HG02571 (cell line): ENCODE measurements around the gene DNMT3A.
A peak's percentile ranks its signal among the peaks of the same experiment; 100 is the strongest.

ENCODE experiments used
- ATAC-seq: cut with Tn5 transposase; IDR thresholded peaks from one replicate; pipeline ENCODE4 v1.9.1; 2021; ENCODE audit warnings: mild to moderate bottlenecking, moderate library complexity; ENCODE audit not compliant: unreplicated experiment

The DNMT3A gene

DNA sequence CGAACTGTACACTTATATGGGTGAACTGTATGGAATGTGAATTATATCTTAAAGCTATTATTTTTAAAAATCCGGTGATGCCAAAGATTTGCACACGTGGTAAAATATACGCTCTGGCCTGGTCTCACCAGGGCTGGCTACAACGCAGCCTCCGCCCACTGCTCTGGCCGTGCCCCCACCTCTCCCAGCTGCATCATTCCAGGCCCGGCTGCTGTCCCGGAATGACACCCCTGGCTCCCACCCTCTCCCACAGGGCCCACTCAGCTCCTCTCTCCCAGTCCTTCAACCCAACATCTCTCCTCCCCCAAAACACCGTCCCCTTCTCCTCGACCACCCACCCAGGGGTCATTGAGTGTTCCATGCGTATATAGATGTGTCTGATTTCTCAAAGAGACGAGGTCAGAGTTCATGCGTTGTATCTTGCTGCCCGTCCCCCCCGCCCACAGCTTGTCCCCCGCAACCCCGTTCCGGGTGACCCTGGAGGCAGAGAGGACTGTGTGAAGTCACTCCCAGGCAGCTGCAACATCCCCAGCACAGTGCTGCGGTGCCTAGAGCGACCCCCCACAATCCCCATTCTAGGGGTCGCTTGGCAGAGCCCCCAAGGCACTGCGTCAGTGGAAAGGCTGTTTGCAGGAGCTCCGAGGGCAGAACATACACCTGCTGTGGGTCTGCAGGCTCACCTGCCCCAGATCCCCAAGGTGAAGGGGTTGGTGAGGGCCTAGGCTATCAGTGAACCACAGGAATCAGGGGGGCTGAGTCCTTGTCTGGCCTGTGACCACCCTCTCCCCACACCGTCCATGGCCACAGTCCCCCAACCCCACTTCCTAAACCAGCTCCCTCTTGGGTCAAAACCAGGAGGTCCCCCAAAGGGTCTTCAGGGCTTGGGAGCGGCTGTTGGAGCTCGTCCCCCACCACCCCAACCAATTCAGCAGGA is 13.3 kb downstream of the DNMT3A start:
- no peak for ATAC-seq

DNA sequence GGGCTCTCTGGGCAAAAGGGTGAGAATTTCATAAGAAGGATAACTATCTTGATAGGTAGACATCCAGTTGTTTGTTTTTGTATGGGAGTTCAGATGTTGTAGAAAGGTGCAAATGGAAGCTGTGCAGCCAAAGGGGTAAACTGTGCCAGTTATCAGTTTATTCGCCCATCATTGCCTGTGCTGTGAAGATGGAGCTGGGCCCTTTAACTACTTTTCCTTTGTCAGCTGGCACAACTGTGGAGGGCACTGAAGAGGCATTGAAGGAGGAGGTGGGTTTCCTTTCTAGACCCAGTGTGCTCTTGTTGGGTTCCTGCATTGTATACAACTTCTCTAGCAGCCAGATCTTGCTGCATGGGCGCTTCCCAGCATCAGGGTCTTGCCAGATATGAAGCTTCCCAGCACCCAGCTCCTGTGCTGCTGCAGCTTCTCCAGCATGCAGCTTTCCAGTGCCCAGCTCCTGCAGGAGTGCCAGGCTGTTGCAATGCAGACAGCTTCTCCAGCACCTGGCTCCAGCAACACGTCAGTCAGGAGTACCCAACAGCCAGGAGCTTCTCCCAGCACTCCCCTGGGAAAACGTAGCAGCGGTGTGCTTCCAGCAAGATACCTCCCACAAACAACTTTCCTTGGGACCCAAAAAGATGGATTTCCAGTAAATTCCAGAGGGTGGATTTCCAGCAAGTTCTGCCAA is 15.3 kb downstream of the DNMT3A start:
- no peak for ATAC-seq

DNA sequence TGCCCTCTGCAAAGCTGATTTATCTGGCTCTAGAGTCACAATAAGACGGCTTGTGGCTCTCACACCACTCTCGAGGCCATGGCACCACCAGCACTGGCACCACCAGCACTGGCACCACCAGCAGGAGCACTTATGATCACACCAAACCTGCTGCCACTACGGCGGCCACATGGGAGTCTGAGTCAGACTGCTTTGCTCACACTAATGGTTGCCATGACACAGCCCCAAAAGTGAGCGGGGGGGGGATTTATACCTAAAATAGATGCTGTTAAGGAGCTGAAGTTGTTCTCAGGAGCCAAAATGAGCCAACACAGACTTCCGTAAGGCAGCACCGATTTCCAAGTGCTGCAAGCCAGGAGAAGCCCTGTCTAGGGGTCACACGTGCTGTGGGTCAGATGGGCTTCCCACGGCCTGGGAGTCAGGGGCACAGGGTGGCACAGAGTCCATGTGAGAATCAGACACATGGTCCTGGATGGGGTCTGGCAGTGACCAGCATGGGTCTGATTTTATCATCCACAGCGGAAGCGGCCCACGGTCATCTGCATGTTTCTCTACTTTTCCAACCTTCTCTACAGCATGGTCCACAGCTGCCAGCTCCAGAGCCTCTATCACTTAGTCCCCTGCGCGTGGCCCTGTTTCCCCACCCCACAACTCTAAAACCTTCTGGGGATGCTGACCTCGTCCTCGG is 16.7 kb downstream of the DNMT3A start:
- ATAC-seq, result no peak

DNA sequence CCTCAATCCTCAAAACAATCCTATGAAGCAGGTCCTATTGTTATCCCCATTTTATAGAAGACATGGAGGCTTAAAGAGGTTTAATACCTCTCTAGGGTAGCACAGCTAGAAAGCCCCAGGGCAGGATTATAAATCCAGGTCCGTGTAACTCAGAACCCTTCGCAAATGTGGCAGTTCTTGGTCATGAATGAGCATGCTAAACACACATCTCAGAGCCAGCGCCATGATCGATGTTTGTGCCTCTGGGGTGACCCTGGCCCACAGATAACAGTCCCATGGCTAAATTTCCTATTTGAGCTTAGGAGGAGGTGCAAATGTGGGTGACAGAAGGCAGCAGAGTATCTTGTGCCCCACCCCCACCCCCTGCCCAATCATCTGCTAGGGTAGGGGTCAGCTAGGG is 17.5 kb downstream of the DNMT3A start:
- no peak for ATAC-seq

DNA sequence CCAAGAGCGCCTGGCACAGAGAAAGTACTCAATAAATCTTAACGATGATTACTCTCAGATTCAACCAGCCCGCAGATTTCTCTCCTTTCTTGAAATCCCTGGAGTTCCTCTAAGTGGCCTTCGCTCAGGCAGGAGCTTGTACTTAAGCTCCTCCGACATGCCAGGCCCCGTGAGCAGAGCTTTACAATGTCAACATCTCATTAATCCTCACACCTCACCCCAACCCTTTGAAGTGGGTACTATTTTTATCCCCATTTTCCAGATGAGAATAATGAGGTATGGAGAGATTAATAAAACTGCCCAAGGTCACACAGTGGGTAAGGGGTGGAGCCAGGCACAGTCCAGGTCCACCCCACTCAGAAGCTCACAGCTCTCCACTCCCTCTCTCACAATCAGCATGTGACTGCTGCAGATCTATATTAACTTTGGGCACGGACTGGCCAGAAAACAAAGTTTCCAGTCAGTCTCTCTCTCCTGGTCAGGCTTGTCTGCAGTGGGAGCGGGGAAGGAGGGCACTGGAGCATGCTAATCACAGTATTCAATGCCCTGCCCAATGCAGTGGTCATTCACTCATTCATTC is 18.0 kb downstream of the DNMT3A start:
- ATAC-seq, result no peak

DNA sequence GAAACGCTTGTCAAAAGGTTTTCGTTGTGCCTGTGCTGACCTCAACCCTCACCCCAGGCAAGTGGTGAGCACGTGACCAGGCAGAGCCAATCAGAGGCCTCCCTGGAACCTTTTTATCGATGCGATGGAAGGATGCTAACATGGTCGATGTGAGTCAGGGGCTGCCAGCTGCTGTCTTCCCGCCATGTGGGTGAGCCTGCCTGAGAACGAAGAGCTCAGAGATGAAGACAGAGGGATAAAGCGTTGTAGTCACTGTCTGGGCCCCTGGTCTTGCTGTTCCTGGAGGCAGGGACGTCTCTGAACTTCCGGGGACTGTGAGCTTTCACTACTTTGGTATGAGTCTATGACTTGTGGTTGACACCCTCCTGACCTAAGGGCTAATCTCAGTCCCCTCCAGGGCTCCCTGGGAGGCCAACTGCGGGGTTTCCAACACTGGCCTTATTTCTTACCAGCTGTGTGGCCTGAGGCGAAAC is 18.6 kb downstream of the DNMT3A start:
- ATAC-seq, result no peak

DNA sequence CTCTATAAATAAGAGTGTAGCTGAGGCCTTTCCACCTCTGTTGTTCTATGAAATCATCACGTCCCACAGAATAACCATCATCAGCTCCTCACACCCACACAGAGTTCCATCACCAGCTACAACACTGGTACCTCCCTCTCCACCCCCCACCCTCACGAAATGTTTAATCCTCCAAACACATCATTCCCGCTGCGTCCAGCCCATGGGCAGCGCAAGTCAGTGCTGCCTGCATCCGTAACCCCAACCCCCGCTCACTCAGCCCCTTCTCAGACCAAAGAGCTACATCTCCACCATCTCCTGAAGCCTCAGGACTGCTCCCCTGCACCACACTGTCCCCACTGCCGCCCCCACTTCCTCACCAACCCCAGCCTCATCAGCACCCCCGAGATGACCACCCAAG is 19.4 kb downstream of the DNMT3A start:
- ATAC-seq, result no peak

DNA sequence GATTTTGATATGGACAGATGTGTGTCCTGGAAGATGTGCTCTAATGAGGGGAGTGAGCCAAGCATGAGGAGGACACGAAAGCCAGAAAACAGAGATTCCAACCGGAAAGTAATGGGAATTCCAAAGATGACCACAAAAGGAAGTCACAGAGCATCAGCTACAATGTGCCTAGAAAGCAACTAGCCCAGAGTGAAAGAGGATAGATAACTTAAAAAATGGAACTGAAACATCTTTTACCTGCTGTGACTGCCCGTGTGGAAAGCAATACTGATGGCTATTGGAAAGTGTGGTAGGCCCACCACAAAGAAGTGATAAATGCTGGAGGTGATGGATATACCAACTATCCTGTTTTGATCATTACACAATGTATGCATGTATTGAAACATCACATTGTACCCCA is 21.6 kb downstream of the DNMT3A start:
- no peak for ATAC-seq

DNA sequence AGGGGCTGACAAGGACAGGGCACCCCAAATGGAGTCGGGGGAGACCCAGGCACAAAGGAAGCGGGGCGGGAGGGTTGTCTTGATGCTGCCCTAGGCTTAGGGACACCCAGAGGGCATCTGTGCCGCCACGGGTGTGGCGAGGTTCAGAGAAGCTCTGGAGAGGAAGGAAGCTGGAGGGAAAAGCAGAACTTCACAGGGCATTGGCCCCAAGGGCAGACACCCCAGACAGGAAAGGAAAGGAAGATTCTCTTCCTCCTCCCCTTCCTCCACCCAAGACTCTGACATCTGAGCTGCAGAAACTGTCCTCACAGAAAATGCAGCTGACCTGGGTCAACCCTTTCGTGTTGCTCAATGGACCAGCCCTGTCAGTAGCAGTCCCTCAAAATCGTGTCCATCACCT is 25.6 kb downstream of the DNMT3A start:
- no peak for ATAC-seq

DNA sequence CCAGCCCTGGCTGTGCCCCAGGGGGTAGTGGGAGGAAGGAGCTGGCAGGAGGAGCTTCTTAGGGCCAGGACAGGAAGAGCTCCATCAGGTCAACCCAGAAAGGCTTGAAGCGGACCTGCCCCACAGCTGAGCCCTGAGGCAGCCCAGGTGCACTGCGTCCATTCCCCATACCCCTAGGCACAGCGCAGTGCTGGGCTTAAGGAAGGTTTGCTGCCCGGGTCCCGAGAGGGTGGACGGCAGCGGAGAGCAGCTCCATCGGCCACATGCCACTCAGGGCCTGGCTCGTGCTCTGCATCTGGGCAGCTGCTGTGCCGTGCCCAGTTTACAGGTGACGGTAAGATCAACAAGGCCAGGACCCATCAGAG is 26.4 kb downstream of the DNMT3A start:
- no peak for ATAC-seq

DNA sequence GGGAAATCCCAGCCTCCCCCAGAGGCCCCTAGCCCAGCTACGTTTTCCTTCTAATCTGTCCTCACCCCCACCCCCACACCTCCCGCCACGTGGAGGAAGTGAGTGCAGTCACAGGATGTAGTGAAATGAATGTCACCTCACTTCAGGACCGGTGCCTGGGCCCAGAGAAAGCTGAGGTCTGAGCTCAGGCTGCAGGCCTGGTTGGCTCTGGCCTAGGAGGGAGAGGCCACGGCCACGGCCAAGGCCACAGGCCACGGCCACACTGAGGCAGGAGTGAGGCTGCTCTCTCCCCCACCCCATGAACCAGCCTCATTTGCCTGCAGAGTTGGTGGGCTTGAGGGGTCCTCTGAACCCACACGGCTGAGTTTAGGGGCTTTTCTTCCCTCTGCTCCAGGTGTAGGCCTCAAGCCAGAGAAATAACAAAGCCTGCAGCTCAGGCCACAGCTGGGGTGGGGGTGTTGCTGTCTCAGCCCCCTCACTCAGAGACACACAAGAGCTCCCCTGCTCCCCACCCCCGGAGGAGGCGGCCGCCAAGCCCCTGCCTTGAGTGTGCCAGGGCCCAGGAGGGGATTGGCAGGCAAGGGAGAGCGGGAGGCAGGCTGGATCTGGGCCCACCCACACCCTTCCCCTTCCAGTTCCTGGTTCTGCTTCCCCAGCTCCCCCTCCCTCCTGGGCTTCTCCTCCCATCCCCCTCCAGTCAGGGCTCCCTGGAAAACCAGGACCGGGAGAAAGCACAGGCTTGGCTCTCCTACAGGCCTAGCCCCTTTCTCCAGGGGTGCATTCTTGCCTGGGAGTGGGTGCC is 27.0 kb downstream of the DNMT3A start:
- ATAC-seq, result peak; percentile 72

DNA sequence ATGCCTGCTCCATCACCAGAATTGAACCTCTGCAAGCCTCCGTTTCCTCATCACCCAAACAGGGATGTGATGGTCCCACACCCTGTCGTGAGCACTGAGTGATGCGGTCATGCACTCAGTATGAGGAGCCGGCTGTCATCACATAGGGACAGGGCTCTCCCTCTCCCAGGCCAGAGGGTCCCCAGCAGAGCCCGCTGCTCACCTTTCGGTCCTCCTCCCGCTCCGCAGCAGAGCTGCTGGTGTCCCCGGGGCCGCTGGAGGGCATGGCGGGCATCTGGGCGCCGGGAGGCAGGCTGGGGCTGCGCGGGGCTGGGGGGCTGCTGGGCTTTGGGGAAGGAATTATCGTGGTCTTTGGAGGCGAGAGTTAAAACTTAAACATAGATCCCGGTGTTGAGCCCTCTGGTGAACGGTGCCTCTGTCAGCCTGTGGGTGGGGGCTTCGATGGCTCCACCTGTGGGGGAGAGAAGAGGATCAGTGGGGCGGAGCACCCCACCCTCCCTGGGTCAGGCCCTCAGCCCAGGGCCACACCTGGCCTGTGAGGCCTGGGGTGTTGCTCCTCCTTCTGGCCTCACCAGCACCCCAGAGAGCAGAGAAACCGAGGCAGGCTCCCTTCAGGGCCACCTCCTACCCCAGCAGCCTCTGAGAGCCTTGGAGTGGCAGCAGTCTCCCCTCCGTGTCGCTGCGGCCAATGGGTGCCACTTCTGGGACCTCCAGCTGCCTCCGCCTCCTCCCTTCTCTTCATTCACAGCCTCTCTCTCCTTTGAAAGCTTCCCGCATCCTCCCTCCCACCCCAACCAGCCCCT is 27.8 kb downstream of the DNMT3A start:
- ATAC-seq, result no peak

DNA sequence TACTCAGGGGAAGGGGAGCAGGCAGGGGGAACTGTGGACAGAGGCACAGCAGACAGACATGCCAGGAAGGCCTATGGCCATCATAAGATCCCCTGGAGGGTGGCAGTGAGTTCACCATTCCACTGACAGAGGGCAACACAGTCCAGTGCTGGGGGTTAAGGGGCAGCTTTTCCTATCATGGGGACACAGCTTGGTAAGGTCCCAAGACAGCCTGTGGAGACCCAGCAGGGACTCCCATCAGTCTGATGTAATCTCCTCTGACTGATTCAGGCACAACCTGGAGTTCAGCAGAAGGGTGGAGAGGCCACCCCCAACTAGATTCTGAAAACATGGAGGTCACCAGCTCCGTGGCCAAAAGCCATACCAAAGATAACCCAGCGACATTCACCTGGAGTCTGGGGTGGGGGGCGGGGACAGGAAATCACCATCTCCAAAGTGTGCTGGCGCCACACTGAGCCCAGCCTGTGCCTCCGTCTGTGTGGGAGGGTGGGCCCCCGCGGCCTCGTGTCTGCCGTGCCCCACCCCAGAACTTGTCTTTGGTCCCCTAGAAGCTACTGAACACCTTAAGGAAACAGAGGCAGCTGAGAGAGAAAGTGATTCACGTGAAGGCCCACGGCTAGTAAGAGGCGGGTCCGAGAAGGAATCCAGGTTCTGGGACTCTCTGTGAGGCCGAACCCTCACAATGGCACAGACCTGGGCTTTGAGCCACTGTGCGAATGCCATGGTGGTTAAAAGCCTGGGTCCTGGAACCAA is 28.6 kb downstream of the DNMT3A start:
- ATAC-seq, result no peak

DNA sequence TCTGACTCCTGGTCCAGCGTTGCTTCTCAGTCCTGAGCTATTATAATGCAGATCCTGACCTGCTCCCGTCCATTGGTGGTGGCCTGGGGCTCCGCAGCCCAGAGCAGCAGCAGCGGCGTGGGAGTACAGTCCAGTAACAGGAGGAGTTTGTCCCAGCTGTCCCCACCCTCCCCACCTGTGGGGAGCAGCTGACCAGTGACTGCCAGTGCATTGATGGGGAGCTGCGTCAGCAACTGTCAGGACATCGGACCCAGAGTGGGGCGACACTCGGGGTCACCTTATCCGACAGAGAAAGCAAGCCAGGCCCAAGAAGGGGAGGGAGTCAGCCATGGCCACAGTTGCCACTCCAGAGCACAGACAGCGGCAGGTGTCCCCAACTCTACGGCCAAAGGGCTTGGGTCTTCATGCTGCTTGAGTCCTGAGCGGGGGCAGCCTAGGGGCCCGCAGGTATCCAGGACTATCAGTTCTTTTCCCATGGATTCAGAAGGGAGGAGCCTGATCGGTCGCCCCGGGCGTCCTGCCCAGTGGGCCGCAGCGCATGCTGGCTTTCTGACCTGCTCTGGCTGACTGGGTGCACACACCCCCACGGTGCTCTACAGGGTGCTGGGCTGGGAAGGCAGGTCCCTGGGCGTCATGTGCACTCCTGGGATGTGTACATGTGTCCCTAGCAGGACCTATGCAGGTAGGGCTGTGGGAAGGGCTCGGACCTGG is 29.7 kb downstream of the DNMT3A start:
- no peak for ATAC-seq

DNA sequence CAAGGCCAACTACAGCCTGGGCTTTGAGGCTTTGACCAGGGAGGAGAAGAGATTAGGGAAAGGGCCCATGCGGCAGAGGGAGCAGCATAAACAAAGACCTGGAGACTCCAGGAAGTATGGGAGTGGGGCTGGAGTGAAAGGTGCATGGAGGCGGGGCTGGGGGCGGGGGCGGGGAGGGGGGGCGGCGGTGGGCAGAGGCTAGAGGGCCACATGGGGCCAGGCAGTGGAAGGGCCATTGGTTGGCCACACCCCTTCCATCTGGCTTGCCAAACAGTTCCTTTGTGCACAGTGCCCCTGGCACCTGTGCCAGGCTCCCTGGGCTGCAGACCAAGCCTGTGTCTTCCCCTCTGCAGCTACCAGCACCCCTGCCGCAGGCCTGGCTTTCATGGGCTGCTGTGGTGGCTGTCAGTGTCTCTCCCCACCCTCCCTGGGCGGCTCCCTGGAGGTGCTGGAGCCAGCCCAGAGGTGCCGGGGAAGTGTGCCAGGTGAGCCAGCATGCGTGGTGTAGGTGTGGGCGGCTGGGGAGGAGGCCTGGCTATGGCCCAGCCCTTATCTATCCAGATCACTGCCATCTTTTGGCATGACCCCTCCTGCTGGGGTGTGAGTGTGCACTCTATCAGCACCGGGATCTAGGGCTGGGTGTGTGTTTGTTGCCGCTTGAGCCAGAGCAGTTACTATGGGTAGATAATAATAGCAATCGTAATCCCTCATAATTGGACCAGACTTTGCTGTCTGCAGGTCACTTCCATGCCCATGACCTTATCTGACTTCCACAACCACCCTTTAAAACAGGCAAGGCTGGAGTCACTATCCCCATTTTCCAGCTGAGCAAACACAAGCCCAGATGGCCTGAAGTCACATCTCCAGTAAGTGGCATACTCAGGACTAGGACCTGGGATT is 30.5 kb downstream of the DNMT3A start:
- ATAC-seq, result no peak

DNA sequence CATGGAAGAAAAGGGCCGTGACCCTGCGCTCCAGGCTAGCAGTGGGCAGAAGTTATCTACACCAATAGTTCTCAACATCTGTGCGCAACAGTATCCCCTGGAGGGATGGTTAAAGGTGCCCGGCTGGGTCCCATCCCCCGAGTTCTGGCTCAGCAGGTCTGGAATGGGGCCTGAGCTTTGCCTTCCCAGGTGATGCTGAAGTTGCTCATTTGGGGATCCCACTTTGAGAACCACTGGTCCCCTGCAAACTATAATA is 31.1 kb downstream of the DNMT3A start:
- no peak for ATAC-seq

DNA sequence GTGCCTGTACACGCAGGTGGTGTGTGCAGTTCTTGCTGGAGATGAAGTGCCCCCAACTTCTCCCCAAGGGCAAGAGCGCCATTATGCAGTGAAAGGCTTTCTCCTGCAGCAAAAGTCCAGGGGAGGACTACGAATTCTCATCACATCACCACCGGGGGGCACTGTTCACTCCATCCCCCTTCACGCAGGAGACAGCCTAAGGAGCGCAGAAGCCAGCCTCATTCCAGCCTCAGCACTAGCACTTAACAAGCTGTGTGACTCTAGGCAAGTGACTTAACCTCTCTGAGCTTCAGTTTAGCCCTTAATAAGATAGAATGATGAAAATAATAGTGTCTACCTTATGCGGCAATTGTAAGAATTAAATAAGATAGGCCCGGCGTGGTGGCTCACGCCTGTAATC is 32.3 kb downstream of the DNMT3A start:
- no peak for ATAC-seq

DNA sequence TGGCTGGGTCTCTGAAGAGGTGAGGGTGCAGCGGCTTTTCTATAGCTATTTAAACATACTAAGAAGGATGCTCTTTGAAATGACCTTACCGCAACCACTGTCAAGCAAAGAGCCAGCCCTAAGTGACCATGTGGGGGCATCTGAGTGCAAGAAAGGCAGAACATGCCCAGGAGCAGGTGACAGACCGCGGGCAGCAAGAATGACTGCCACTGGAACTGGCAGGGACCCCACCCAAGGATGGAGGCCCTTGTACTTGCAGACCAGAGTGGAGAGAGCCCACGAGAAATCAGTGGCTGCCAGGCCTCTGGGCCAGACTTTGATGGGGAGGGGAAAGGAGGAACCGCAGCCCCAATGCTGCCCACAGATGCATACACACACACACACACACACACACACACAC is 33.1 kb downstream of the DNMT3A start:
- ATAC-seq, result no peak
